ENCODE data around the gene ALDH7A1. TPM values are rescaled to one million over a fixed set of nuclear protein-coding genes. Genes with fewer than 3 reads are reported as not detected.
A peak's percentile ranks its signal among the peaks of the same experiment; 100 is the strongest.

ALDH7A1 gene
- total RNA-seq, 1 experiment from 2014 or later, result 148 TPM

- Histone ChIP-seq H2AK5ac (ENCODE audit: insufficient read length, low read length) (no peak overlapping the region), H3K9ac (ENCODE audit: extremely low read depth, insufficient read length, low read length) (no peak overlapping the region), H4K91ac (ENCODE audit: insufficient read length, low read depth, low read length) (no peak overlapping the region), H2BK15ac (ENCODE audit: low read depth, low read length) (no peak overlapping the region), H2BK12ac (ENCODE audit: insufficient read length, low read depth, low read length) (no peak overlapping the region), H3K4me1 (ENCODE audit: insufficient read depth, low read length) (peaks cover 2% of the 10 kb centered on the region; the same call in 1 of the 2 replicates), H3K23me2 (ENCODE audit: insufficient read length, low read depth, low read length, poor library complexity, severe bottlenecking) (no peaks in the 10 kb centered on the region), H3K79me1 (ENCODE audit: insufficient read depth, low read depth, low read length, poor library complexity, severe bottlenecking) (no peaks in the 10 kb centered on the region), H3K27me3 (ENCODE audit: insufficient read depth, low read length) (no peaks in the 10 kb centered on the region), H3T11ph (ENCODE audit: low read length) (no peak overlapping the region), H3K79me2 (ENCODE audit: insufficient read depth, low read length) (no peaks in the 10 kb centered on the region), H2AFZ (ENCODE audit: low read length) (no peak overlapping the region), H3K14ac (ENCODE audit: insufficient read depth, low read length) (no peak overlapping the region), H3K18ac (ENCODE audit: insufficient read length, low read depth, low read length) (no peak overlapping the region), H3K9me3 (ENCODE audit: control insufficient read depth, low read depth, low read length) (no peaks in the 10 kb centered on the region), H3K4me2 (ENCODE audit: insufficient read depth, insufficient read length, low read length) (no peak overlapping the region), H3K56ac (ENCODE audit: insufficient read length, low read depth, low read length) (no peak overlapping the region), H4K5ac (ENCODE audit: insufficient read length, low read depth, low read length) (no peak overlapping the region), H3K23ac (ENCODE audit: insufficient read length, low read depth, low read length) (no peak overlapping the region), H2BK120ac (ENCODE audit: low read depth, low read length, poor library complexity, severe bottlenecking) (no peak overlapping the region), H4K8ac (replicated peaks; ENCODE audit: insufficient read length, low read depth, low read length) (no peak overlapping the region), H3K4ac (ENCODE audit: low read depth, low read length) (no peak overlapping the region), H2BK5ac (ENCODE audit: insufficient read length, low read length) (no peak overlapping the region), H2BK20ac (ENCODE audit: low read depth, low read length, poor library complexity, severe bottlenecking) (no peak overlapping the region), H3K27ac (ENCODE audit: insufficient read length, low read depth, low read length) (no peak overlapping the region), H4K20me1 (ENCODE audit: control insufficient read depth, insufficient read depth, insufficient read length) (no peaks in the 10 kb centered on the region)
- peaks cover 13 to 14% of the 10 kb centered on the region in 2 experiments for H3K4me1 Mint-ChIP-seq
- no CpG with 5 or more reads among the region's 9 CpGs for WGBS (ENCODE audit: extremely low coverage, insufficient read length, low lambda C conversion rate)
- H3K27ac Mint-ChIP-seq, result peak overlapping the region in 1 of 3 experiments; percentile 57; a peak in 4 of 7 replicates
- no peaks in the 10 kb centered on the region for H3K27me3 Mint-ChIP-seq (ENCODE audit: low read depth)
- H3K9me3 Mint-ChIP-seq, result peaks cover 0 to 8% of the 10 kb centered on the region in 2 experiments; a peak in 1 of 5 replicates
- H3K4me3 Mint-ChIP-seq, result no peak overlapping the region
- TF ChIP-seq CTCF (conservative IDR thresholded peaks at IDR 0.05), result no peak
- H3K36me3 Mint-ChIP-seq (ENCODE audit: insufficient read depth in 1 of 3, low read depth in 3 of 3), result peaks cover 51 to 86% (median 81%) of the 10 kb centered on the region in 3 experiments
- DNase-seq, result no peak
Observed at GRCh38 chr5:126587551-126588390, 7.2 kb downstream of the ALDH7A1 start.
